NCI-H82 treated with DMSO at 0.1 percent for 48 hours (cell line): ENCODE measurements around the gene RPAP2.
A peak's percentile ranks its signal among the peaks of the same experiment; 100 is the strongest.
"Not testable (repeated sequence)": the region's sequence is repeated elsewhere in the genome, so short reads cannot be mapped to it uniquely, and the experiment has no call there.

Experiments used
- DNase-seq: peaks from one replicate; lab custom pipeline; 2025; ENCODE audit not compliant: unreplicated experiment; lab: John Stamatoyannopoulos, UW

The RPAP2 gene

DNA sequence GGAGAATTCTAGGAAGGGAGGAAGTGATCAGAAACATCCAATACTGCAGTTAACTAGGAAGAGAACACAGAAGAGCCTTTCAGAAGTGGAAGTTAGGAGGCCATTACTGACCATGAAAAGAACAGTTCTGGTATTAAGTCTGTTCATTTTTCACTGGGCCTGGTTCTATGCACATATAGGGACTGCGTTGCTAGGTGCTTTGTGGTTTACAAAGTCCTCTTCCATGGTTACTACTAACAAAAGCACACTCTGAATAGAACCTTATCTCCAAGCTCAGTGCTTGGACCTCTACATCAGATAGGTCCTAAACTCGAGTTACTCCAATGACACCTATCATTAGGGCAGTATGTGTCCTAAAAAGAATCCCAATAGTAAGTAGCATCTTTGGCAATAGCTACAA, 75.4 kb downstream of the RPAP2 start:
- no peak for DNase-seq

- no peak for DNase-seq
Measured at GRCh38 chr1:92376345-92376744, 77.5 kb downstream of the RPAP2 start.

GRCh38 chr1:92377991-92378390, 79.1 kb downstream of the RPAP2 start:
- DNase-seq, result not testable (repeated sequence)

DNA sequence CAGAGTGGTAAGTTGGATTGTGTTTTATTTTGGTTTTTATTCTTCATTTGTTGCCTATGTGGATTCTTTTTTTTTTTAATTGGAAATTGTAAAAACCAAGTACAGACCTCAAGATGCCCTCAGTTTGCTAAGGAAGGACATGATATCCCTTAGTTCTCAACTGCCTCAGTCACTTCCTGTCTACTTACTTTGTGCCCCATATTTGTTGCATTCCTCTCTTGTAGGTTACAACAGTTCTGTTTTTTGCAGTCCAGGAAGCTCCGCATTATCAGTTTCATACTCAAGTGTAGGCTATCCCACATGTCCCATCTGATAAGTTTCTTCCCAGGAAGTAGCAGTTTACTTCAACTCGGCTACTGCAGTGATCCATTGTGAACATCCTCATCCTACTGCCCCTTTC, 82.0 kb downstream of the RPAP2 start:
- no peak for DNase-seq

- not testable (repeated sequence) for DNase-seq
Measured at GRCh38 chr1:92393966-92394365, 95.1 kb downstream of the RPAP2 start.

DNA sequence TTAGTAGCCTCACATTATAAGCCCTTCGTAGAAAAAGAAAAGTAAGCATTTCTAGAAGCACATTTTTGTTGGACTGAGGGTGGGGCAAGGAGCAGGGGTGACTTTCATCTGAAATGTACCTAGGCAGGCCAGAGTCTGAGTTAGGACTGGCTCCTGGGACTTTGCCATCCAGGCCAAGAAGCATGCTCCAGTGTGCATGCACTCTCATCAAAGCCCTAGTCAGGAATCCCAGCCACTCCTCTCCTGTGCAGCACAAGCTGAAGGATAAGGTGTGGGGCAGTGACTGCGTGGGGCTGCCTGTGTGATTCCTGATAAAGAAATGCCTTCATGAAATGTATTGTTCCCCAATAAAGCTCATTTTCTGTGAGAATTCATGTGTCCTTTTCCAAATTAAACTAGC, 99.7 kb downstream of the RPAP2 start:
- DNase-seq, result no peak

- no peak for DNase-seq
Measured at GRCh38 chr1:92399076-92399475, 100.2 kb downstream of the RPAP2 start.

- DNase-seq, result no peak
Measured at GRCh38 chr1:92404661-92405060, 105.8 kb downstream of the RPAP2 start.

DNA sequence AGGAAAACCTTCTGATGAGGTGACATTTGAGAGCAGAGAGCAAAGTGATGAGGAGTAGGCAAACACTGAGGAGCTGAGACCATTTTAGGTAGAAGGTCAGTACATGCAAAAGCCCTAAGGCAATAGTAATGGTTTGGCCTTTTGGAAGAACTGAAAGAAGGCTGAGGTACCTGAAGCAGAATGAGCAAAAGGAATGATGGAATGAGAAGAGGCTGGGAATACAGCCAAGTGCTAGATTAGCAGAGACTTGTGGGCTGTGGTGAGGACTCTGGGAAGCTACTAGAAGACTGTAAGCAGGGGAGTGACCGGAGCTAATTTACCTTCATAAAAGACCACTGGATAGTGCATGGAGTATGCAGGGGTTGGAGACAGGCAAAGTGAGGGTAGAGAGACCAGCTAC, 110.0 kb downstream of the RPAP2 start:
- no peak for DNase-seq

- DNase-seq, result no peak
Measured at GRCh38 chr1:92409946-92410549, 111.2 kb downstream of the RPAP2 start.

DNA sequence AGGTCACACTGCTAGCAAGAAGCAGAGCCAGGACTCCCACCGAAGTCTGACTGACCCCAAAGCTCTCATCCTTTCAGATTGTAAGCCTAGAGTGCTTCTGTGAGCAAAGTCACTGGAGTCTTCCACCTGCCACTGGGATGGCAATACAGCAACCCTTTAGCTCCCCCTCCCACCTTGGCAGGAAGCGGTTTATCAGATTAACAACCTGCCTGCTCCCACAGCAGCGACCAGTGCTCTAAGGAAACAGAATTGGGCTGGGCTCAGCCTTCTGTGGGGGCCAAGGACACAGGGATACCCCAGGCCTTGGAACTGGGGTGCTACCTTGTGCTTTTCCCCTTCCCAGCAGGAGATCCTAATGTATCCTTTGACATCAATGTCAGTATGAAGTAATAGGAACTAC, 111.8 kb downstream of the RPAP2 start:
- peak; percentile 33 for DNase-seq

DNA sequence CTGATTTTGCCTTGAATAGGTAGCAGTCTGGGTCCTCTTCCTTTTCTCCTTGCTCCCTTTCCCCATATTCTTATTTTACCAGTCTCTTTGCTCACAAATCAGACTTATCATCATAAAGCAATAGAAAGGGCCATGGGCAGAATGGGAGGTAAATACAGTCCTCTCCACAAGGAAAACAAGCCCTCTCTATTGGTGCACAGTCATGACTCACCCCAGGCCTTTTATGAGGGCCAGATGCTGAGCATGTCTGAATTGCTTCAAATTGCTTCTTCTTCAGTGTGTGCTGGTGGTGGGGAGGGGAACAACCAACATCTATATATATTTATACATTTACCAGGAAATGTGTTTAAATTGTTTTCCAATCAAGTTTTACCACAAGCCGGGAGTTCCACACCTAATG, 112.7 kb downstream of the RPAP2 start:
- DNase-seq, result no peak

DNA sequence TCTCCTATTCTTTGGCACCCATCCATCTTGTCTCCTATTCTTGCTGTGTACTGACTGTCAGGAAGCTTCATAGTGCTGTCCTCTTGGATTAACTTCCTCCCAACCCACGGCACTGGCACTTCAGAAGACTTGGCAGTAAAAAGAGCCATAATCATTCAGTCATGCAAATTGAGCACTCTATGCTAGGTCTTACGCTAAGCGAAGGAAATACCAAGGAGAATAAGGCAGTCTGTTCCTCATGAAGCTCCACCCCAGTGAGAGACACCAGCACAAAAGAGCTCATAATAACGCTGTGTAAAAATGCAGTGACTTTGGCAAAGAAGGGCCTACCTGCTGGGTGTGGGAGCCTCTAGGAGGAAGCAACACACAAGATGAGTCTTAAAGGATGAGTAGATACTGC, 120.8 kb downstream of the RPAP2 start:
- no peak for DNase-seq

GRCh38 chr1:92424381-92424780, 125.5 kb downstream of the RPAP2 start:
- DNase-seq, result no peak

DNA sequence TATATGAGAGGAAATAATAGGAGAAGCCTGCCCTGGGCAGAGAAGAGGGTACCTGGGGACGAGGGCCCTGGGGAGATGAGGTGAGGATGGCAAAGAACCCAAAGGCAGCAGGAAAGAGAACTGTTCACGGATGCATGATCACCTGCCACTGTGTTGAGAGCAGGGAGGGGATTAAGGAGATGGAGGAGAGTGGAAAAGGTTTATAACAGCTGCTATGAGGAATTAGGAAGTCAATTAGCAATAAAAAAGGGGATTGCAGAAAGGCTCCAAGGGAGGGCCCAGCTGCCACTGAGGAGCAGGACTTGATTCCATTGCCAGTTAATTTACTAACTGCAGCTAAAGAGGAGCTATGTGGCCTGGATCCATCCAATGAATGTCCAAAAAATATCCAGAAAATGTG, 126.8 kb downstream of the RPAP2 start:
- DNase-seq, result peak; percentile 98

DNA sequence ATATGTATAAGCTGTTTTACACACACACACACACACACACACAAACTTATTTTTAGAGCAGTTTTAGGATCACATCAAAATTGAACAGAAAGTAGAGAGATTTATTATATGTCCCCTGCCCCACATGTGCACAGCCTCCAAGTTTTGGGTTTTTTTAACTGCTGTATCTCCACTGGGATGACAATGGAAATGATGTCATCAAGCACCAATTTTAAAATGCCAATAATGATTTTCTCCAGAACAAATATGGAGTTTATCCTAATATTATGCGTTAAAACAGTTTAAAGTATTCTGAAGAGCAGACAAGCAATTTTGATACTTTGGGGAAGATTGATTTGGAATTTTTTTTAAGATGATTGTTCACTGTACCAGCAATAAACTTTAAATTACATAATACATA, 131.2 kb downstream of the RPAP2 start:
- no peak for DNase-seq

GRCh38 chr1:92434572-92434971, 135.7 kb downstream of the RPAP2 start:
- DNase-seq, result not testable (repeated sequence)

GRCh38 chr1:92439291-92439690, 140.4 kb downstream of the RPAP2 start:
- no peak for DNase-seq

GRCh38 chr1:92441316-92441696, 142.4 kb downstream of the RPAP2 start:
- DNase-seq, result no peak

- no peak for DNase-seq
Measured at GRCh38 chr1:92441697-92442342, 143.0 kb downstream of the RPAP2 start.

GRCh38 chr1:92442351-92442750, 143.5 kb downstream of the RPAP2 start:
- no peak for DNase-seq

DNA sequence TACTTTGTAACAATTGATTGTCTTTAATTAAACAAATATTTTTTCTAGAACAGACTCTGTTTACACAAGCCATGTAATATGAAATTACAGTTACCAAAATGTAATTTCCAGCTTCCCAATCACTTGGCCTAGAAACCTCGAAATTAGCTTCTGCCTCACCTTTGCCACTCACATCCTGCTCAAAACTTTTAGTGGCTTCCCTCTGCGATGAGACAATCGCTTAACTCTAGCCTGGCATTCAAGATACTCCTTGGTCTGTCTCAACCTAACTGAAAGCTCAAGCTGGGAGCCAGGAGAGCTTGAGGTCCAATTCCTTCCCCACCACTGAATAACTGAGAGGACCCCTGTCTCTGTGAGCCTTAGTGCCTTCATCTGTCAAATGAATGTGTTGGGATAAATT, 145.0 kb downstream of the RPAP2 start:
- DNase-seq, result no peak

DNA sequence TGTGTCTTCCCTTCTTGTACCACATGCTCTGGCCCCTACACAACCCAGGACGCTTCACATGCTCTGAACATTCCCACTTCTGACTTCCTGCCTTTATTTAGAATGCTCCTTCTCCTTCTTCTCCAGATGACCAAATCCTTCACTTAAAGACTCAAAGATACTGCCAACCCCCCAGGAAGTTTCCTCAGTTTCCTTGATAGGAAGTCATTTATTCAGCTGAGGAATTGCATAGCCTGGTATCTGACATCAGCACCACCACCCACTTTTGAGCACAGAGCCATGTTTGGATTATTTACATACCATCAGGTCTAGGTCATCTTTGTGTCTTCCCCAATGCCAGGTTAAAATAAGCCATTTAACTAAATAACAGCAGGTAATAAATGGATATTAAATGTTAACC, 145.5 kb downstream of the RPAP2 start:
- no peak for DNase-seq
